ENCODE data around the gene KRT86.
"Not testable (repeated sequence)": the region's sequence is repeated elsewhere in the genome, so short reads cannot be mapped to it uniquely, and the experiment has no call there.

KRT86 gene

DNA sequence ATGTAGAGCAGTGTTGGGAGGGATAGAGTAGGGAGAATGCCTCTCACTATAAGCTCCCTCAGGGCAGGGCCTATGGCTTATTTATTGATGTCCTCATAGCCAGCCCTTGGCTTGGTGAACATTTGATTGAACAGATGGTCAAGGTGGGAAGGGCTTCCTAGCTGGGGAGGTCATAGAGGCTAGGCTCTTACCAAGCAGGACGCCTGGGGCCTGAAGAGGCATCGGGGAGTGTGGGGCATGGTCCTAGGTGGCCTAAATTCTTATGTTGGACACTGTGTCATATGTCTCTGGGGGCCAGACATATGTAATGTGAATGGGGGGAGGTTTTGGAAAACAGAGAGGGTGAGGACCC lies 17.9 kb upstream of the KRT86 start:
- TF ChIP-seq, protein P1, sequence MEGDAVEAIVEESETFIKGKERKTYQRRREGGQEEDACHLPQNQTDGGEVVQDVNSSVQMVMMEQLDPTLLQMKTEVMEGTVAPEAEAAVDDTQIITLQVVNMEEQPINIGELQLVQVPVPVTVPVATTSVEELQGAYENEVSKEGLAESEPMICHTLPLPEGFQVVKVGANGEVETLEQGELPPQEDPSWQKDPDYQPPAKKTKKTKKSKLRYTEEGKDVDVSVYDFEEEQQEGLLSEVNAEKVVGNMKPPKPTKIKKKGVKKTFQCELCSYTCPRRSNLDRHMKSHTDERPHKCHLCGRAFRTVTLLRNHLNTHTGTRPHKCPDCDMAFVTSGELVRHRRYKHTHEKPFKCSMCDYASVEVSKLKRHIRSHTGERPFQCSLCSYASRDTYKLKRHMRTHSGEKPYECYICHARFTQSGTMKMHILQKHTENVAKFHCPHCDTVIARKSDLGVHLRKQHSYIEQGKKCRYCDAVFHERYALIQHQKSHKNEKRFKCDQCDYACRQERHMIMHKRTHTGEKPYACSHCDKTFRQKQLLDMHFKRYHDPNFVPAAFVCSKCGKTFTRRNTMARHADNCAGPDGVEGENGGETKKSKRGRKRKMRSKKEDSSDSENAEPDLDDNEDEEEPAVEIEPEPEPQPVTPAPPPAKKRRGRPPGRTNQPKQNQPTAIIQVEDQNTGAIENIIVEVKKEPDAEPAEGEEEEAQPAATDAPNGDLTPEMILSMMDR (IDR thresholded peaks at IDR 0.05; ENCODE audit: low read depth, low read length) = no peak
- no peak overlapping the region for H3K4me3 ChIP-seq (replicated peaks in 1 of 2; ENCODE audit: low read depth in 2 of 2, low read length in 2 of 2)
- no peak for DNase-seq (ENCODE audit: low read depth in 2 of 2)

DNA sequence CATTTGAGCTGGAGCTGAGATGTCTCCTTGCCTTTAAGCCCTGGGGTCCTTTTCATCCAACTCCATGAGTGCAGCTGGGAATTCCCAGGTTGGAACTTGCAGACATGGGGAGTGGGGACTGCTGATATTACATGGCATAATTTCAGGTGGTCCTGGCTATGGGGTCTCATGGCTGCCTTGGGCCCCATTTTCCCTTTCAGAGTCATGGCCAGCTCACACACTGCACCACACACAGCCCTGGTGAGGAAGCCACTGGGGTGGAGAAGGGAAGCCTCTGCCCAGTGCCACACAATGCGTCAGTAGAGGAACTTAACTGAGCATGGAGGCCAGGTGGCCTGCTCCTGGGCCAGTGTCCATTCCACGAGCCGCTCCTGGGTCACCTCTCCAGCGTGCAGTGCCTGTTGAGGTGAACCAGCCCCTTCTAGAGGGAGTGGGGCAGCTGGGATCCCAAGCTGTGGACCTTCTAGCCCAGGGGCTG lies 17.3 kb upstream of the KRT86 start:
- TF ChIP-seq, protein P1 (IDR thresholded peaks at IDR 0.05; ENCODE audit: low read depth, low read length) = no peak
- no peak overlapping the region for H3K4me3 ChIP-seq (replicated peaks in 1 of 2; ENCODE audit: low read depth in 2 of 2, low read length in 2 of 2)
- no peak for DNase-seq (ENCODE audit: low read depth in 2 of 2)

DNA sequence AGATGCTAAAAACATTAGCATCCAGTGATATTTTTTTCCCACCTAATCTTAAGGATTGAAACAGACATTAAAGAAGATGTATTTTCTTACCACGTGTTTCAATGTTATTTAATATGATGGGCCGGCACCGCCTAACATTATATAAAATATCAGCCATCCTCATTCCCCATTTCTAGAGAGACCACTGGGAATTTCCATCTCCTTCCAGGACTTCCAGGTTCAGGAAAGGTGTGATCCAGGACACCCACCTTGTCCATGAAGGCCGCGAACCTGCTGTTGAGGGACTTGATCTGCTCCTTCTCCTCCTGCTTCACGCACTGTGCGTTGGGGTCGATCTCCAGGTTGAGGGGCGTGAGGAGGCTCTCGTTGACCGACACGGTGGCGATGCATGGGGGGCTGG lies 16.5 kb upstream of the KRT86 start:
- not testable (repeated sequence) for H3K4me3 ChIP-seq (replicated peaks in 1 of 2; ENCODE audit: low read depth in 2 of 2, low read length in 2 of 2); DNase-seq (ENCODE audit: low read depth in 2 of 2)

DNA sequence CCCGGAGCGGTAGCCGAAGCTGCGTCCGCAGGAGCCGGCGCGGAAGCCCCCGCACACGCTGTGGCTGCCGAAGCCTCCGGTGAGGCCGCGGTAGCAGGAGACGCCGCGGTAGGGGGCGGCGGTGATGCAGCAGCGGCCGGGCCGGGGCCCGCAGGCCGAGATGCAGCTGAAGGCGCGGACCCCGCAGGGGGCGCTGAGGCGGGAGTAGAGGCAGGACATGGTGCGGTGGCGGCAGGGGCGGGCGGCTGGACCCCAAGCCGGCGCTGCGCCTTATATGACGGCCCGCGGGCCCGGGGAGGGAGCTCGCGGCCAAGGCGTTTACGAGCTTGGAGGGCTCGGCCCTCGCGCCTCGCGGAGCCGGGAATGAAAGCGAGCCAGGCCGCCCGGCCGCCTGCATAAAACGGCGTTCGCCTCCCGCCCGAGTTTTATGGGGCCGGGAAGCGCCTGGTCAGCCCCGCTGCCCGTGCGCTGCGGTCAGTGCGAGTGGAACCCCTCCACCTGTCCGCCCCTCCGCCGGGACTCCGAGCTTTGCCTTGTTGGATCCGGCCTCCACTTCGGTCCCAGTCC lies 16.0 kb upstream of the KRT86 start:
- peak; percentile 43 to 51 for DNase-seq (ENCODE audit: low read depth in 2 of 2)
- TF ChIP-seq, protein P1 (IDR thresholded peaks at IDR 0.05; ENCODE audit: low read depth, low read length) = no peak
- H3K4me3 ChIP-seq (replicated peaks in 1 of 2; ENCODE audit: low read depth in 2 of 2, low read length in 2 of 2) = peak overlapping the region in 1 of 2 donors; percentile 5

DNA sequence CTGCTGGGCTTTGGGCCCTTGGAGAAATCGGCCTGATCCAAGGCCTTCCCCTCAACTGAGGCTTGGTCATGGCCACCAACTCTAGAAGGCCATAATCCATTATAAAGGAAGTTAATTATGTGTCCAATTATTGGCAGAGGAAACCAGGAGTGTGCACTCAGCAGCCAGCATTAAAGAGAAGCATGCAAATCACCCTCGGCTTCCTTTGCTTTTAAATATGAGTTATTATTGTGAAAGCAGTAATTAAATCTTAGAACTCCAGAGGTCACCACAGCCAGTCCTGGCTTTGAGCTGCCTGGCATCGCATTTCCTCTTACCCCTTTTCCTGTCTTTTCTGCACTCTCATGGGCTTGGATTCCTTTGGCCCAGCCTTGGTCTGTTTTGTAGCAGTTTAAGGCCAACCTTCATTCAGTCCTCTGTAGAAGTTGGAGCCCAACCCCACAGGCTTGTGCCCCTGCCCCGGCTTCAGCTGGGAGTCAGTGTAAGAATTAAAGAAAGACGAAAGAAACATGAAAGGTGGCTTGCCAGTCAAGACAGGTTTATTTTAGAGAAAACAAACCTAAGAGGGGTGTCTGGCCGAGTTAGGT lies 14.7 kb upstream of the KRT86 start:
- TF ChIP-seq, protein P1 (IDR thresholded peaks at IDR 0.05; ENCODE audit: low read depth, low read length) = no peak
- H3K4me3 ChIP-seq (replicated peaks in 1 of 2; ENCODE audit: low read depth in 2 of 2, low read length in 2 of 2) = no peak overlapping the region
- DNase-seq (ENCODE audit: low read depth in 2 of 2) = no peak

DNA sequence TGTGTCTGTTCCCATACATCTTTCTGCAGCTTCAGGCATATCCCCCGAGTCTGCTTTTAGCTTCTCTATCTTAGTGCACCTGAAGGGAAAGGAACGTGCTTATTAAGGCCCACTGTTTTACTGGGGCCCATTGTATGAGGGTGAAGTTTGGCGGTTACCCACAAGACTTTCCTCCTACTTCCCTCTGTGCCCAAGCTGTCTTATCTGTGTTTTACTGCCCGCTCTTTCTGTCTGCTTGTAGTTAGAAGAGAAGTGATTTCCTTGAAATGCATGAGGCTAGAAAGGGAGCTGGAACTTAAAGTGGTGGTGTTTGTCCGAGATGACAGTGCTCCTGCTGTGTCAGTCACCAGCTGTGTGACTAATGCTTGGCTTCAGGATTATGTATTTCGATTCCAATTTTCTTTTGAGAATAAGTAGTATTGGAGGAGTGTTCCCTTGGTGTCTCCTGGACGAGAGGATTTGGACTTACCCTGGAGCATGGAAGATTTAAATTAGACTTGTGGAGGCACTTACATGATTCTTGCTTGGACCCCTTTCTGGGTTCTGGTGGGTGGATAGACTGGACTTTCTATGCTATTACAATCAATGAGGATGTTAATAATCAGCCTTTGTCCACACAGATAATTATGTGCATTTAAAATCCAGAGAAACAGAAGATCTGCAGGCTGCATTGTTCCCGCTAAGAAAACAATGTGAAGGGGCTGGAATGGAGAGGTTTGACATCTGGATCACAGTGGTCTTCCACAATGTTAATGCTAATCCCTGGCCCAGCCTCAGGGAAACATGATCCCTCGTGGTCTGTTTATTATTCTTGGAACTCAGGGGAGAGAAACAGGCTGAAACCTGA lies 13.9 kb upstream of the KRT86 start:
- DNase-seq (ENCODE audit: low read depth in 2 of 2) = no peak
- TF ChIP-seq, protein P1 (IDR thresholded peaks at IDR 0.05; ENCODE audit: low read depth, low read length) = no peak
- H3K4me3 ChIP-seq (replicated peaks in 1 of 2; ENCODE audit: low read depth in 2 of 2, low read length in 2 of 2) = no peak overlapping the region

DNA sequence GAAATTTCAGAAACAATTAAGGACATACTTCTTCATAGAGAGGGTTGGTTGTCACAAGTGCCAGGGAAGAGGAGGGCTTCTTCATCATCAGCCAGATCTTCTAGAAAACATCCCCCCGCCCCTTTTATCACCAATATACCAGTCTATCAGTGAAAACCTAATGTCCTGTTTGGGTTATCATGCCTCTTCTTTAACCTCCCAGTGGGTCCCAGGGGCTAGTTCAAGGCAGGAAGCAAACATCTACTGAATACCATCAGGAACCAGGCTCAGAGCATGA lies 13.3 kb upstream of the KRT86 start:
- TF ChIP-seq, protein P1 (IDR thresholded peaks at IDR 0.05; ENCODE audit: low read depth, low read length) = no peak
- no peak for DNase-seq (ENCODE audit: low read depth in 2 of 2)
- no peak overlapping the region for H3K4me3 ChIP-seq (replicated peaks in 1 of 2; ENCODE audit: low read depth in 2 of 2, low read length in 2 of 2)
